Measurements from ENCODE around the gene KLC4.

GRCh38 chr6:43095939-43096338 is 36.5 kb downstream of the KLC4 start:
- no peak for TF ChIP-seq CTCF (IDR thresholded peaks at IDR 0.05)
- TF ChIP-seq ZFX (IDR thresholded peaks at IDR 0.05; ENCODE audit: borderline replicate concordance) = no peak

All from 22Rv1 (cell line).